HG02852 (cell line): ENCODE results near the gene RPL35.

Experiments used
- ATAC-seq: cut with Tn5 transposase; IDR thresholded peaks from one replicate; pipeline ENCODE4 v1.9.1; 2021; ENCODE audit warnings: mild to moderate bottlenecking, moderate library complexity; ENCODE audit not compliant: unreplicated experiment

RPL35 gene

DNA sequence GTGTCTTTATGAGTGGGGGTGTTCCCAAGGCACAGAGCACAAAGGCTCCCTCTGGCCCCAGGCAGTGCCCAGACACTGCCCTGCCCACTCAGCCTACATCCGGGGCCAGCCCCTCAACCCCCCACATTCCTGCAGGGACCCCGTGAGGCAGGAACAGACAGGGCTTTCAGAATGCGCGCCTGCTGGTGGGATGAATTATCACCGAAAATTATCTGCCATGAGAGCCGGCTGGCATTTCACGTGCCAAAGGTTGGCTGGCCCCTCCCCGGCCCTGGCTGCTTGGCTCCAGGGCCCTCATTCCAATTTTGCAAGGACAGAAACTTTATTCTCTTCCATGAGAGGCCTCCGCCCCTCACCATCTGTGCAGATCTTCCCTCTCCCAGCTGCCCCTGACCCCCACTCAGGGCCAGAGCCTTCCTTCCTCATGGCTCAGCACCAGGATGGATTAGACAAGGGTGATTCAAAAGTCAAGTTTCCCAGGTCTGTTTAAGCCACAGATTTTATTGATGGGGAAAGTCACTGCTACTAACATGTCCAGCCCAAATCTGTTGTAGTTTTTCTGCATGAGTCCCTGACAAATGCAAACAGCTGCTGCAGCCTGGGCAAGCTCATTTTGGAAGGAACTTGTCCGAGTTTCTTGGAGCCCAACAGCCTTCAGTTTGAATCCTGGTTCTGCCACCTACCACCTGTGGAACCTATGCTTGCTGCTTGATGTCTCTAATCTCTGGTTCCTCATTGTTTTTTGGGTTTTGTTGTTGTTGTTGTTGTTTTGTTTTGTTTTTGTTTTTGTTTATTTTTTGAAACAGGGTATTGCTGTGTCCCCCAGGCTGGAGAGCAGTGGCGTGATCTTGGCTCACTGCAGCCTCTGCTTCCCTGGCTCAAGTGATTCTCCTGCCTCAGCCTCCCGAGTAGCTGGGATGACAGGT is 40.8 kb downstream of the RPL35 start:
- ATAC-seq: no peak

DNA sequence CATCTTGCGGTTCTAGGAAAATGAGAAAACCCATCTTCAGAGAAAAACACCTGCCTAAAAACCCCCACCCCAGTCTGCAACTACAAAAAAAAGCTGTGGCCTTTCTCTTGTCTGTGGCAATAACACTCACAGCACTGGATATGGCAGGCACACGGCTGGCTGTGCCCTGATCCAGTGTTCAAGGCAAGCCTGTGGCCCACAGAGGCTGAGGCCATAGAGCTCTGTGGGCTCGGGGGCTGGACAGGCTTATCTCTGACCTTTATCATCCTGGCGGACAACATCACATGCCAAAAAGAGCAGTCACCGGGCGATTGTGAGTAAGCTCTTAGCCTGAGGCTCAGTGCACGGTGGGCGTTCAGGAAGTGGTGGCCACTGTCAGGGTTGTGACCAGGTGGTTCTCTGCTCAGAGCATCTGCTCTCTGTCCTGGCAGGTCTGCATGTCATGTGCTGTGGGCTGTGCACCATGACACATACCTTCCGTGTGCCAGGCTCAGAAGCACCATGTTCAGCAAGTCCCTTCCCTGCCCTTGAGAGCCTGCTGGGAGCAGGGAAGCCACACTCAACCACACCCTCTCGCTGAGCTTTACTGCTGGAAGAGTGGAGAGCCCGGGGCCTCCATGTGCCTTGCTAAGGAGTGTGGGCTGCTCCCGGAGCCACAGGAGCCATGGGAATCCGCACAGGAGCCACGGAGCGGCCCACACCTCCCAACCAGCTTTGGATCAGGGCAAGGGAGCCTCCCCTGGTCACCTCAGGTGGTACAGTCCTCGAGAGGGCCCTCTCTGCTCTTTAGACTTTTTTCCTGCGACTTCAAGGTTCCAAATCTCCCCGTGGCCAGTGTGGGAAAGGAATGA is 43.1 kb downstream of the RPL35 start:
- ATAC-seq: peak; percentile 62

DNA sequence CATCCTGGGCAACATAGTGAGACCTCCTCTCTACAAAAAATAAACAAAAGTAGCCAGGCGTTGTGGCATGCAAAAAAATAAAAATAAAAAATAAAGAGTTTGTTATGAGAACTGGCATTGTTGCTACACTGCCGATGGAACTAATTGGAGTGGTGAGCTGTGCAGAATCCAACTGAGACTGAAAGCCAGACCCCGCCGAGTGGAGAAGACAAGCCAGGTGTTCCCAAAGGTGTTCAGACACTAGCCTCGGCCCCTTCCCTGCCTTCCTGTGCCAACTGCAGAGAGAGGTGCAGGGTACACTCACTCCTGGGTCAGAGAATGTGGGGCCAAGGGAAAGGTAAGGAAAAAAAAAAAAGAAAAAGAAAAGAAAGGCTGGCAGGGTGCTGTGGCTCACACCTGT is 46.2 kb downstream of the RPL35 start:
- ATAC-seq: no peak

DNA sequence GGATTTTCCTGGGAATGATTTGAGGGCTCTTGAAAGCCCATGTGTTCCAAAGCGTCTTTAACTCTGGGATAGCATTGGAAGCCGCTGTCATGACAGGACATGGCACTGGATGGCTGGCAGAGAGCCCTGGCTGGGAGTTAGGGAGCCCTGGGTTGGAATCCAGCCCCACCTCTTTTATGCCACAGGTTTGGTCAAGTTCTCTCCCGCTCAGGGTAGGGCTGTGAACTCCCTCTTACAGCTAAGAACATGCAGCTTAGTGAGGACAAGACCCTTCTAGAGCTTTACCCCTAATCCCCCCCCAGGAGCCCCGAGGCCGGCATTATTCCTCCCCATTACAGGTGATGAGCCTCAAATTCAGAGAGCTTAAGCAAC is 47.6 kb downstream of the RPL35 start:
- ATAC-seq: no peak

DNA sequence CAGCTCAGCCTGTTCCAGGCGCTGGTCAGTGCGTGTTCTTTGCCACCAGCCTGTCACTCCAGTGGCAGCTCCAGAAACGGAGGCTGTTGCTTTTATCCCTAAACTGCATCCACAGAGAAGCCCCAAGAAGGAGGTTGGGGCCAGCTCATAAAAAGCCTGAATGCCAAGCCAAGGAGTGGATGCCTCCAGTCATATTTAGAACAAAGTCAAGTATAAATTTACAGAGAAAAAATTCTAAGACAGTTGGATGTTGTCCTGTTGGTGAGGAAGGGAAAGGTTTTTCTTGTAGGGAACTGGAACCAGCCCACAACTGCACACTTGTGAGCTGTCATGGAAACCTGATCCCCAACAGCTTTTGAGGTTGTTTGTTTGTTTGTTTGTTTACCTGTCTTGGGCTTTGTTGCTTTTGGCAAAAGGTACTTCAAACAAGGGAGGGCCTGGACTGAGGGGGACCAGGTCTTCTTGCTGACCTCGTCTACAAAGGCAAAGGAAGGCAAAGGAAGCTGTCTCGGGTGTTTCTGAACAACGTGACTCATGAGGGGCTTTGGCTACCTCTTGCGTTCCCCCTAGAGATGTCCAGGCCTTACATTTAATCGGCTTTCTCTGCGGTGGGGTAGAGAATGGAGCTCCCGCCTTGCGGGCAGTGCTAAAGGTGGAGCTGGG is 48.1 kb downstream of the RPL35 start:
- no peak for ATAC-seq

DNA sequence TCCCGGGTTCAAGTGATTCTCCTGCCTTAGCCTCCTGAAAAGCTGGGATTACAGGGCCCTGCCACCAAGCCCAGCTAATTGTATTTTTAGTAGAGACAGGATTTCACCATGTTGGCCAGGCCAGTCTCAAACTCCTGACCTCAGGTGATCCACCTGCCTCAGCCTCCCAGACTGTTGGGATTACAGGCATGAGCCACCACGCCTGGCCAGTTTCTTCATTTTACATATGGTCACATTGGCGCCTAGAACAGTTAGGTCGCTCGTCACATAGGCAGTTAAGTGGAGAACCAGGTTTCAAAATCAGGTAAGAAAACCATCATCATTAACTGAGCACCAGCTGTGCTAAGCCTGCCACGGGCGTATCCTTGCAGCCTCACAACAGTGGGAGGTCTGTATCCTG is 48.7 kb downstream of the RPL35 start:
- ATAC-seq: no peak

DNA sequence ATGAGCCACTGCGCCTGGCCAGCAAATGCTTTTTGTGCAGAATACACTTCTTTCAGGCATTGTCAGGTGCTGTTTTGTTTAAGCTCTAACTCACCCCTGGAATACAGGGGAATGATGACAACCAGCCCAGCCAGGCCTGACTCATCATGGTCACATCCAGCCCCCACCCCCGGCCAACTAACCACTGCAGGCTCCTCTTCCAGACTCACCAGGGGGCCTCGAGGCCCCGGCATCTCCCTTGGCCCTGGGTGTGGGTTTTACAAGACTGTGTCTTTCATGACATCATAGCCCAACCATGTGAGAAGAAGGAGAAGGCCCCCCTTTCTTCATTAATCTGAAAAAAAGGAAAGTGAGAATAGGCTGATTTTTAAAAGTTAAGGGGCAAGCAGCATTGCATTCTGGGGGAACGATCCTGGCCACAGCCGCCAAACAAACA is 49.3 kb downstream of the RPL35 start:
- no peak for ATAC-seq

DNA sequence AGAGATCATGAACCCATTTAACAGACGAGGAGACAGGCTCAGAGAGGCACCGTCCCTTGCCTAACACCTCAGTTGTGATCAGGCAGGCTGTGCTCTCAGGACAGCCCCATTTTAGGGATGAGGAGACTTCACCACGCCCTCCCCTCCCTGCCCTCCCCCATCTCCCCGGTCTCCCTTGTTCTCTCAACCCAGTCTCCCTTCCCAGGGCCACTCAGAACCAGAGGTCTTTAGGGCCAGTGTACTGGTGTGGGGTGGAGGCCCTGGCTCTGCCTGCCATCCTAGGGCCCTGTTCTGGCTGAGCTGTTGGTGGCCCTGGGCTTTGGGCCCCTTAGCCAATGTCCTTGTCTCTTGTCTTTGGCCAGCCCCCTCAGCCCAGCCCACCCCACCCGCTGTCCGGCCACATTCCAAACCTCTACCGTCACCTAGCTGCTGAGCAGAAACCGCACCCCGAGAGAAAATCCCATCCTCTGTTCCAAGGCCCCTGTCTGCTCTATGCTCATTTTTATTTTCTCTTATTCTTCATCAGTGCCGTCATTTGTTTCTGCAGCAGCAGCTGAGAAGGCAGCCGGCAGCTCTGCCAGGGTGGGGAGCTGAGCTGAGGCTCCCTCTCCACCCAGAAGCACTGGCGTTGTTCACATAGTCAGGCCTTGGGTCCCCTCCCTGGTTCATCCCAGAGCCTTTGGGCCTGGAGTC is 50.9 kb downstream of the RPL35 start:
- no peak for ATAC-seq

DNA sequence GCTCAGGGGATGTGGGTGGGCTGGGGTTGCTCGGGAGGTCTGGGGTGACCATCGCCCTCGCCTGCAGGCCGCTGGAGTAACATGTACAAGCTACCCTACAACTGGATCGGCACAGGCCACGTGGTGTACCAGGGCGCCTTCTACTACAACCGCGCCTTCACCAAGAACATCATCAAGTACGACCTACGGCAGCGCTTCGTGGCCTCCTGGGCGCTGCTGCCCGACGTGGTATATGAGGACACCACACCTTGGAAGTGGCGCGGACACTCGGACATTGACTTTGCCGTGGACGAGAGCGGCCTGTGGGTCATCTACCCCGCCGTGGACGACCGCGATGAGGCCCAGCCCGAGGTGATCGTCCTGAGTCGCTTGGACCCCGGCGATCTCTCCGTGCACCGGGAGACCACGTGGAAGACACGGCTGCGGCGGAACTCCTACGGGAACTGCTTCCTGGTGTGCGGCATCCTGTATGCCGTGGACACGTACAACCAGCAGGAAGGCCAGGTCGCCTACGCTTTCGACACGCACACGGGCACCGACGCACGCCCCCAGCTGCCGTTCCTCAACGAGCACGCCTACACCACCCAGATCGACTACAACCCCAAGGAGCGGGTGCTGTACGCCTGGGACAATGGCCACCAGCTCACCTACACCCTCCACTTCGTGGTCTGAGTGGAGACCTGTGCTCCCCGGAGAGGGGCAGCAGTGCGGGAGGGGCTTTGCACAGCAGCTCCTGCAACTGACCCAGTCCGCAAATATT is 51.8 kb downstream of the RPL35 start:
- ATAC-seq: no peak

DNA sequence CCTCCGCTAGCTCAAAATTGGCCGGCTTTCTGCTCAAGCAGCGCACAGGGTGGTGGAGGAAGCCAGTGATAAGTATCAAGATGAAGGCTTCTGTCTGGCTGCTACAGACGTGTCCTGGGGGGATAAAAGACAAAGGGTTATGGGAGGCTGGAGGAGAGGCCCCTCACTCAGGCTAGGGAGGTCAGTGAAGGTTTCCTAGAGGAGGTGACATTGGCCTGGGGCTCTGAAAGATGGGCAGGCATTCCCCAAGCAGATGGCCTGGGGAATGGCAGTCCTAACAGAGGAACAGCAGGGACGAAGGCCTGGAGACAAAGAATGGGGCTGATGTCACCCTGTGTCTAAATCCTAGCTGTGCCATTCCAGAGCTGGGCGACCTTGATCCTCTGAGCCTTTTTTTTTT is 52.5 kb downstream of the RPL35 start:
- ATAC-seq: no peak

DNA sequence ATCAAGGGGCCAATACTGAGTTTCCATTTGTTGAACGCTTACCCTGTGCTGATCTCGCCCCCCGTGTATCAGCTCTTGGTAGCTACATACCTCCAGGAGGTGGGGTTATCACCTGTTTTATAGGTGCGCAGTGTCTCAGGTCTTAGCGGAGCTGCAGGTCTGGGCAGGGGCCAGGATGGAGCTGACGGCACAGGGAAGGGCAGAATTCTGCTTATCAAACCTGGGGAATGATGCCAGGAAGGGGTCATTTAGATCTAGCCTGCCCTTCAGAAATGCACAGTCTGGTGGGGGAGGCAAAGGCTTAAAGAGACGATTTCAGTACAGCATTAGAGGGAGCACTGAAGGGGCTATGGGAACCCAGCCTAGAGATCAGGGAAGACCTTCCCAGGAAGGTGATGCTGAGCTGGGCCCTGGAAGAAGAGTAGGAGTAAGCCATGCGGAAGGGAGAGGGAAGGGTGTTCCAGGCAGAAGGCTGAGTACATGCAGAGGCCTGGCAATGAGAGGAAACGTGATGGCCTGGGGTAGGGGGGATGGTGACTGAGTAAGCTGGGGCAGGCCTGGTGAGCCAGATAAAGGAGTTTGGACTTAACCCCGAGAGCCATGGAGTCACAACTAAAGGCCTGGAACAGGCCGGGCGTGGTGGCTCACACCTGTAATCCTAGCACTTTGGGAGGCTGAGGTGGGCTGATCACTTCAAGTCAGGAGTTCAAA is 53.4 kb downstream of the RPL35 start:
- ATAC-seq: no peak
